H1 (cell line): ENCODE results near the gene CRY1. TPM values are rescaled to one million over a fixed set of nuclear protein-coding genes. Genes with fewer than 3 reads are reported as not detected.

ENCODE experiments used
- CTCF ChIA-PET: fragments of 300-600 bp; sonication (Branson Sonifier 250); formaldehyde crosslinking; loops from one replicate; lab custom pipeline; 2021; ENCODE audit not compliant: partially characterized antibody; lab: Charles Lee
- POLR2A ChIA-PET: fragments of 300-600 bp; sonication (Branson Sonifier 250); formaldehyde crosslinking; loops from one replicate; lab custom pipeline; 2021; ENCODE audit warnings: inconsistent platforms; ENCODE audit not compliant: partially characterized antibody; lab: Charles Lee
- DNase-seq, 2 experiments: peaks; one replicate each; pipeline versions ENCODE4 v3.0.0 to v3.0.0-alpha.2; 2010 to 2022; ENCODE audit warnings: low spot score in 2 of 2, low read depth in 1 of 2, mixed read lengths in 1 of 2
- FAIRE-seq: peaks from 2 replicates; lab custom pipeline; 2011; peaks lifted over from hg19 to GRCh38; lab: Jason Lieb, UNC
- H2AFZ ChIP-seq: 2 replicates; pipeline ENCODE4 v1.8.1; 2012; ENCODE audit warnings: low read length, inconsistent platforms
- H2AK5ac ChIP-seq: 2 replicates; pipeline ENCODE4 v1.6.1; 2013; ENCODE audit warnings: low read depth, low read length
- H2BK120ac ChIP-seq: replicated peaks from 2 replicates; pipeline ENCODE3; 2013; ENCODE audit warnings: low read depth, low read length, inconsistent platforms
- H2BK12ac ChIP-seq: 2 replicates; pipeline ENCODE4 v1.6.1; 2013; ENCODE audit warnings: low read depth, low read length
- H2BK15ac ChIP-seq: 2 replicates; pipeline ENCODE4 v1.6.1; 2013; ENCODE audit warnings: low read length
- H2BK20ac ChIP-seq: 2 replicates; pipeline ENCODE4 v1.6.1; 2013; ENCODE audit warnings: low read length
- H2BK5ac ChIP-seq: 2 replicates; pipeline ENCODE4 v1.6.1; 2013; ENCODE audit warnings: low read depth, low read length
- H3K14ac ChIP-seq: 2 replicates; pipeline ENCODE4 v1.6.1; 2013; ENCODE audit warnings: inconsistent platforms; ENCODE audit not compliant: insufficient read length
- H3K18ac ChIP-seq: 2 replicates; pipeline ENCODE4 v1.6.1; 2013; ENCODE audit warnings: low read length; ENCODE audit errors: extremely low read depth
- H3K23ac ChIP-seq: 2 replicates; pipeline ENCODE4 v1.6.1; 2013; ENCODE audit warnings: inconsistent platforms; ENCODE audit not compliant: insufficient read length
- H3K23me2 ChIP-seq: 2 replicates; pipeline ENCODE4 v1.6.1; 2013; ENCODE audit warnings: low read depth, low read length
- H3K27ac ChIP-seq: 2 replicates; pipeline ENCODE4 v1.6.1; 2011; ENCODE audit warnings: low read depth, low read length, inconsistent platforms
- H3K27me3 ChIP-seq, 4 experiments: replicated peaks in 1 of 4; 1 replicate in 1 of 4; 2 replicates in 3 of 4; pipeline versions ENCODE4 v1.6.1 to v1.8.1; 2011 to 2013; ENCODE audit warnings: low read length in 3 of 4, mild to moderate bottlenecking in 3 of 4, inconsistent platforms in 2 of 4, mixed read lengths in 2 of 4, moderate library complexity in 1 of 4; ENCODE audit not compliant: control insufficient read depth in 3 of 4, insufficient read depth in 3 of 4; ENCODE audit errors: extremely low read depth in 1 of 4
- H3K36me3 ChIP-seq, 4 experiments: 2 replicates each; pipeline versions ENCODE4 v1.6.1 to v1.8.1; 2011 to 2013; ENCODE audit warnings: mild to moderate bottlenecking in 4 of 4, low read length in 3 of 4, moderate library complexity in 2 of 4, control low read depth in 1 of 4, inconsistent platforms in 1 of 4; ENCODE audit not compliant: insufficient read depth in 4 of 4, control insufficient read depth in 2 of 4
- H3K4ac ChIP-seq: replicated peaks from 2 replicates; pipeline ENCODE3; 2013; ENCODE audit warnings: low read length, low read depth, mixed read lengths, inconsistent platforms; ENCODE audit not compliant: insufficient read length
- H3K4me1 ChIP-seq, 4 experiments: replicated peaks in 1 of 4; 1 replicate in 1 of 4; 2 replicates in 3 of 4; pipeline versions ENCODE4 v1.6.1 to v1.8.1; 2011 to 2013; ENCODE audit warnings: low read length in 3 of 4, inconsistent platforms in 2 of 4, mixed read lengths in 1 of 4; ENCODE audit not compliant: insufficient read depth in 4 of 4, control insufficient read depth in 3 of 4
- H3K4me2 ChIP-seq, 2 experiments: 2 replicates each; pipeline versions ENCODE4 v1.6.1 to v1.8.1; 2011 to 2013; ENCODE audit warnings: low read depth in 2 of 2, low read length in 2 of 2, control low read depth in 1 of 2, inconsistent platforms in 1 of 2, mild to moderate bottlenecking in 1 of 2; ENCODE audit not compliant: insufficient read depth in 1 of 2
- H3K4me3 ChIP-seq, 4 experiments: fragments of 200-600, 300-600 bp in 1 of 4; sonication (generic), shearing (Covaris generic), sonication (Bioruptor Twin) in 1 of 4; 2 replicates each; pipeline versions ENCODE4 v1.5.1 to v1.8.1; 2011 to 2016; ENCODE audit warnings: low read length in 4 of 4, low read depth in 3 of 4, control low read depth in 2 of 4, inconsistent platforms in 2 of 4, mild to moderate bottlenecking in 2 of 4, mixed read lengths in 1 of 4, moderate library complexity in 1 of 4; ENCODE audit not compliant: insufficient read depth in 2 of 4; ENCODE audit errors: extremely low read depth in 1 of 4
- H3K56ac ChIP-seq: replicated peaks from 2 replicates; pipeline ENCODE3; 2013; ENCODE audit warnings: low read depth, mild to moderate bottlenecking, mixed read lengths, low read length, inconsistent platforms; ENCODE audit not compliant: insufficient read length
- H3K79me1 ChIP-seq: 2 replicates; pipeline ENCODE4 v1.6.1; 2013; ENCODE audit warnings: low read depth, low read length, control low read depth
- H3K79me2 ChIP-seq, 2 experiments: 2 replicates each; pipeline versions ENCODE4 v1.6.1 to v1.8.1; 2012 to 2013; ENCODE audit warnings: low read length in 2 of 2, mild to moderate bottlenecking in 2 of 2, inconsistent platforms in 1 of 2; ENCODE audit not compliant: insufficient read depth in 2 of 2, control insufficient read depth in 1 of 2
- H3K9ac ChIP-seq, 4 experiments: replicated peaks in 1 of 4; 1 replicate in 1 of 4; 2 replicates in 3 of 4; pipeline versions ENCODE4 v1.6.1 to v1.8.1; 2011 to 2013; ENCODE audit warnings: low read depth in 3 of 4, low read length in 3 of 4, control low read depth in 2 of 4, mild to moderate bottlenecking in 2 of 4, moderate library complexity in 2 of 4, inconsistent platforms in 1 of 4; ENCODE audit errors: extremely low read depth in 1 of 4
- H3K9me3 ChIP-seq, 2 experiments: 2 replicates each; pipeline versions ENCODE4 v1.6.1 to v1.8.1; 2012 to 2013; ENCODE audit warnings: mild to moderate bottlenecking in 2 of 2, moderate library complexity in 2 of 2, control low read depth in 1 of 2, inconsistent platforms in 1 of 2, low read depth in 1 of 2, low read length in 1 of 2, mixed read lengths in 1 of 2; ENCODE audit not compliant: insufficient read depth in 2 of 2
- H4K20me1 ChIP-seq, 2 experiments: replicated peaks in 1 of 2; 2 replicates each; pipeline versions ENCODE3 to v1.8.1; 2011 to 2013; ENCODE audit warnings: inconsistent platforms in 2 of 2, low read length in 2 of 2, mild to moderate bottlenecking in 1 of 2; ENCODE audit not compliant: insufficient read depth in 2 of 2, control insufficient read depth in 1 of 2
- H4K5ac ChIP-seq: 2 replicates; pipeline ENCODE4 v1.6.1; 2013; ENCODE audit warnings: low read length, low read depth, mixed read lengths, inconsistent platforms; ENCODE audit not compliant: insufficient read length
- H4K8ac ChIP-seq: 2 replicates; pipeline ENCODE4 v1.8.0; 2013; ENCODE audit warnings: mild to moderate bottlenecking, moderate library complexity, low read length, inconsistent platforms; ENCODE audit not compliant: insufficient read depth; ENCODE audit errors: extremely low read depth
- H4K91ac ChIP-seq: replicated peaks from 2 replicates; pipeline ENCODE3; 2013; ENCODE audit warnings: low read length, mixed read lengths, inconsistent platforms; ENCODE audit not compliant: insufficient read length
- BCL11A ChIP-seq, 2 experiments: IDR thresholded peaks; one replicate each; pipeline ENCODE4 v1.6.1; 2011; ENCODE audit warnings: low read depth in 2 of 2, low read length in 2 of 2, mild to moderate bottlenecking in 2 of 2
- BRCA1 ChIP-seq: IDR thresholded peaks from 2 replicates; pipeline ENCODE4 v1.6.1; 2012; ENCODE audit warnings: low read depth, low read length, improper control_type of control experiment
- CBX8 ChIP-seq: fragments of 300-800, 300-1000 bp; sonication (generic); IDR thresholded peaks from 2 replicates; pipeline ENCODE4 v1.7.1; 2016; ENCODE audit warnings: low read depth, low read length, borderline replicate concordance
- CTBP2 ChIP-seq: IDR thresholded peaks from 2 replicates; pipeline ENCODE4 v1.7.0; 2011; ENCODE audit warnings: borderline replicate concordance, mild to moderate bottlenecking, moderate library complexity, mixed read lengths, low read length; ENCODE audit not compliant: insufficient read depth, insufficient read length
- E2F6 ChIP-seq: IDR thresholded peaks from 2 replicates; pipeline ENCODE4 v1.6.1; 2012; ENCODE audit warnings: inconsistent platforms
- EZH2 ChIP-seq: fragments of 200-600 bp; sonication (generic); IDR thresholded peaks from 2 replicates; pipeline ENCODE4 v1.7.1; 2012; ENCODE audit warnings: low read depth, mild to moderate bottlenecking, moderate library complexity, low read length, inconsistent platforms; ENCODE audit not compliant: severe bottlenecking
- GTF2F1 ChIP-seq: IDR thresholded peaks from 2 replicates; pipeline ENCODE4 v1.6.1; 2012; ENCODE audit warnings: low read depth, low read length, improper control_type of control experiment, borderline replicate concordance
- SIN3A ChIP-seq, 2 experiments: IDR thresholded peaks in 1 of 2; conservative IDR thresholded peaks in 1 of 2; 2 replicates each; pipeline ENCODE4 v1.6.1; 2011 to 2012; ENCODE audit warnings: low read length in 2 of 2, improper control_type of control experiment in 1 of 2, low read depth in 1 of 2, mild to moderate bottlenecking in 1 of 2
- SIRT6 ChIP-seq: IDR thresholded peaks from one replicate; pipeline ENCODE4 v1.7.1; 2012; ENCODE audit warnings: low read length, inconsistent platforms
- SP4 ChIP-seq: IDR thresholded peaks from 2 replicates; pipeline ENCODE4 v1.6.1; 2012; ENCODE audit warnings: low read length, inconsistent platforms
- USF2 ChIP-seq: IDR thresholded peaks from 2 replicates; pipeline ENCODE4 v1.6.1; 2011; ENCODE audit warnings: low read length, improper control_type of control experiment
- WGBS, 2 experiments: shearing (Covaris generic) in 1 of 2; methylation state at CpG; one replicate each; pipeline versions ENCODE4 v1.1.6 to v1.1.7; 2013 to 2015; ENCODE audit warnings: low lambda C conversion rate in 2 of 2, mixed read lengths in 2 of 2, inconsistent platforms in 1 of 2, low coverage in 1 of 2, missing lambda C conversion rate in 1 of 2; ENCODE audit not compliant: insufficient replicate concordance in 2 of 2, insufficient coverage in 1 of 2, insufficient read length in 1 of 2; ENCODE audit errors: extremely low coverage in 1 of 2, missing lambda C conversion rate in 1 of 2; 5-methylcytosine and 5-hydroxymethylcytosine counted together
- polyA plus RNA-seq, 7 experiments: library from polyadenylated mRNA; depleted of rRNA in 3 of 7; stranded (reverse) in 5 of 7; unstranded in 2 of 7; fragments of >200 nt in 5 of 7; fragments of 200-250 nt in 2 of 7; gene quantifications; 1 replicate in 5 of 7; 2 replicates in 1 of 7; 4 replicates in 1 of 7; pipeline versions ENCODE4 v1.2.1 to v1.2.3, GENCODE V29; 2011 to 2013; ENCODE audit warnings: missing spikeins in 2 of 7, mixed read lengths in 2 of 7
- total RNA-seq: library from RNA; stranded (reverse); fragmentation: NEBNext Ultra II Directional; extraction: Animal tissue kit (Norgen Biotek cat#: 25700); gene quantifications from 2 replicates; pipeline ENCODE4 v1.2.1, GENCODE V29; 2021

Gene CRY1
- total and polyA plus RNA-seq, 2 of the 8 experiments (the other 6 are each of a cell fraction or from before 2014, with no cell fraction given) = 13.6 to 25.1 TPM

GRCh38 chr12:107091381-107091780 lies 2.0 kb downstream of the CRY1 start:
- ChIA-PET CTCF (interaction anchor here (1.0 to 8.3 kb wide), 11 partner anchors 8 to 525 kb away, joined by 3 to 67 read pairs (median 5); no protein-coding TSS in a partner anchor), POLR2A (no interaction called here)
- Histone ChIP-seq H2BK120ac (no peak overlapping the region), H3K23me2 (peaks cover 10% of the 10 kb centered on the region), H2AK5ac (no peak overlapping the region), H4K8ac (no peak overlapping the region), H3K27me3 (no peaks in the 10 kb centered on the region), H4K20me1 (no peaks in the 10 kb centered on the region), H3K18ac (no peak overlapping the region), H3K4me2 (peak overlapping the region; percentile 75 to 92), H3K56ac (no peak overlapping the region), H4K5ac (no peak overlapping the region), H3K27ac (no peak overlapping the region), H2AFZ (no peak overlapping the region), H3K9me3 (no peaks in the 10 kb centered on the region), H2BK15ac (no peak overlapping the region), H3K14ac (no peak overlapping the region), H2BK12ac (no peak overlapping the region), H3K79me1 (peaks cover 5% of the 10 kb centered on the region; the same call in 1 of the 2 replicates), H4K91ac (no peak overlapping the region), H3K4me3 (peak overlapping the region; percentile 5 to 98 (median 91); a peak in 5 of 8 replicates), H3K36me3 (peaks cover 0 to 4% (median 0%) of the 10 kb centered on the region in 4 experiments; a peak in 3 of 8 replicates), H3K9ac (no peak overlapping the region; a peak in 1 of 7 replicates), H3K79me2 (peaks cover 7 to 53% of the 10 kb centered on the region in 2 experiments; a peak in 3 of 4 replicates), H3K4me1 (peaks cover 0 to 3% (median 0%) of the 10 kb centered on the region in 4 experiments; a peak in 5 of 7 replicates), H3K4ac (no peak overlapping the region), H3K23ac (no peak overlapping the region), H2BK5ac (no peak overlapping the region), H2BK20ac (no peak overlapping the region)
- DNase-seq = no peak
- no peak for FAIRE-seq
- 92% methylated on average over 4 of the region's 4 CpGs; no CpG with 5 or more reads in 1 of the 2 experiments for WGBS, 2 experiments
- TF ChIP-seq SP4 (no peak), CTBP2 (no peak), CBX8 (no peak), EZH2 (no peak), USF2 (no peak), GTF2F1 (no peak), SIN3A (conservative IDR thresholded peaks at IDR 0.05 in 1 of 2, IDR thresholded peaks at IDR 0.05 in 1 of 2; ENCODE audit: low read depth in 1 of 2, low read length in 2 of 2) (no peak), BRCA1 (no peak), BCL11A (IDR thresholded peaks at IDR 0.05; ENCODE audit: low read depth in 2 of 2, low read length in 2 of 2) (no peak), E2F6 (no peak), SIRT6 (no peak)
